Astrocyte (in vitro differentiated cells and primary cell): ENCODE measurements around the gene ALPL. TPM values are rescaled to one million over a fixed set of nuclear protein-coding genes. Genes with fewer than 3 reads are reported as not detected.

Experiments used
- DNase-seq: peaks from one replicate; pipeline ENCODE4 v3.0.0-alpha.2; 2010; ENCODE audit warnings: low read depth
- FAIRE-seq: peaks from 2 replicates; lab custom pipeline; 2011; peaks lifted over from hg19 to GRCh38; lab: Jason Lieb, UNC
- H2AFZ ChIP-seq: 2 replicates; pipeline ENCODE4 v1.6.0; 2012; ENCODE audit warnings: low read depth, low read length, inconsistent platforms
- H3K27ac ChIP-seq: 2 replicates; pipeline ENCODE4 v1.5.1; 2011; ENCODE audit warnings: low read depth, low read length, inconsistent platforms
- H3K27me3 ChIP-seq: 2 replicates; pipeline ENCODE4 v1.6.0; 2011; ENCODE audit warnings: low read length, inconsistent platforms; ENCODE audit not compliant: insufficient read depth
- H3K36me3 ChIP-seq: 2 replicates; pipeline ENCODE4 v1.5.1; 2011; ENCODE audit warnings: low read length, inconsistent platforms; ENCODE audit not compliant: insufficient read depth
- H3K4me1 ChIP-seq: 2 replicates; pipeline ENCODE4 v1.5.1; 2011; ENCODE audit warnings: low read length, inconsistent platforms; ENCODE audit not compliant: insufficient read depth
- H3K4me2 ChIP-seq: 2 replicates; pipeline ENCODE4 v1.6.0; 2012; ENCODE audit warnings: low read length, inconsistent platforms
- H3K4me3 ChIP-seq: 2 replicates; pipeline ENCODE4 v1.5.1; 2011; ENCODE audit warnings: low read depth, mild to moderate bottlenecking, low read length, inconsistent platforms; ENCODE audit not compliant: insufficient read depth
- H3K79me2 ChIP-seq: 2 replicates; pipeline ENCODE4 v1.6.0; 2012; ENCODE audit warnings: mild to moderate bottlenecking, low read length, inconsistent platforms; ENCODE audit not compliant: insufficient read depth
- H3K9ac ChIP-seq: 2 replicates; pipeline ENCODE4 v1.6.0; 2012; ENCODE audit warnings: mild to moderate bottlenecking, low read length, inconsistent platforms
- H3K9me3 ChIP-seq: 2 replicates; pipeline ENCODE4 v1.5.1; 2012; ENCODE audit warnings: low read depth, mild to moderate bottlenecking, low read length, inconsistent platforms; ENCODE audit not compliant: insufficient read depth
- H4K20me1 ChIP-seq: 2 replicates; pipeline ENCODE4 v1.6.0; 2012; ENCODE audit warnings: low read length, inconsistent platforms; ENCODE audit not compliant: insufficient read depth
- H3K27ac Mint-ChIP-seq: one replicate; pipeline ENCODE4 v1.8.0; 2021; ENCODE audit warnings: mild to moderate bottlenecking, mixed read lengths; ENCODE audit not compliant: unreplicated experiment
- H3K27me3 Mint-ChIP-seq: one replicate; pipeline ENCODE4 v1.8.0; 2021; ENCODE audit warnings: low read depth, mixed read lengths; ENCODE audit not compliant: unreplicated experiment
- H3K36me3 Mint-ChIP-seq: one replicate; pipeline ENCODE4 v1.8.0; 2021; ENCODE audit warnings: low read depth, mixed read lengths; ENCODE audit not compliant: unreplicated experiment
- H3K4me1 Mint-ChIP-seq: one replicate; pipeline ENCODE4 v1.8.0; 2021; ENCODE audit warnings: low read depth, mixed read lengths; ENCODE audit not compliant: unreplicated experiment
- H3K4me3 Mint-ChIP-seq: one replicate; pipeline ENCODE4 v1.8.0; 2021; ENCODE audit warnings: mild to moderate bottlenecking, moderate library complexity, mixed read lengths; ENCODE audit not compliant: unreplicated experiment
- H3K9me3 Mint-ChIP-seq: one replicate; pipeline ENCODE4 v1.8.0; 2021; ENCODE audit warnings: mild to moderate bottlenecking, mixed read lengths; ENCODE audit not compliant: unreplicated experiment
- CTCF ChIP-seq: IDR thresholded peaks from 2 replicates; pipeline ENCODE4 v1.5.1; 2011; ENCODE audit warnings: low read depth, mild to moderate bottlenecking, inconsistent platforms, low read length, moderate library complexity; ENCODE audit not compliant: insufficient read depth
- EZH2 ChIP-seq: IDR thresholded peaks from 2 replicates; pipeline ENCODE4 v1.6.1; 2012; ENCODE audit warnings: mild to moderate bottlenecking, low read length, inconsistent platforms; ENCODE audit not compliant: insufficient read depth
- total RNA-seq: library from RNA; stranded (reverse); gene quantifications from 2 replicates; pipeline ENCODE4 v1.2.1, GENCODE V29; 2021

Gene ALPL
- total RNA-seq, 1 donor from 2014 or later: 24.3 TPM

GRCh38 chr1:21626921-21627339 lies 117.7 kb downstream of the ALPL start:
- Mint-ChIP-seq H3K4me3 (no peak overlapping the region), H3K27me3 (peaks cover 29% of the 10 kb centered on the region), H3K27ac (no peak overlapping the region), H3K4me1 (peaks cover 2% of the 10 kb centered on the region), H3K36me3 (peaks cover 7% of the 10 kb centered on the region), H3K9me3 (no peaks in the 10 kb centered on the region)
- Histone ChIP-seq H3K36me3 (no peaks in the 10 kb centered on the region), H4K20me1 (no peaks in the 10 kb centered on the region), H3K79me2 (no peaks in the 10 kb centered on the region), H3K4me2 (no peak overlapping the region), H3K27me3 (peaks cover under 1% of the 10 kb centered on the region), H3K9me3 (no peaks in the 10 kb centered on the region), H3K4me1 (peaks cover under 1% of the 10 kb centered on the region), H3K4me3 (no peak overlapping the region), H3K27ac (no peak overlapping the region), H2AFZ (no peak overlapping the region), H3K9ac (no peak overlapping the region)
- FAIRE-seq: no peak
- no peak for DNase-seq
- TF ChIP-seq CTCF (no peak), EZH2 (no peak)

Other genes starting within 250 kb of the ALPL start
- gene ECE1, start 219.0 kb upstream of the ALPL start, total RNA-seq: 172 and 182 TPM in 2 replicates
- gene NBPF3, start 69.3 kb upstream of the ALPL start, total RNA-seq: 6.0 and 6.3 TPM in 2 replicates
- gene RAP1GAP, start 159.9 kb downstream of the ALPL start, total RNA-seq: 3.2 and 5.4 TPM in 2 replicates